OCI-LY1 (cell line): Measurements from ENCODE around the gene OAF.
"Not testable (repeated sequence)": the region's sequence is repeated elsewhere in the genome, so short reads cannot be mapped to it uniquely, and the experiment has no call there.

Source experiments
- EZH2 ChIP-seq: fragments of 200-600 bp; sonication (generic), shearing (Covaris generic); IDR thresholded peaks from 2 replicates; pipeline ENCODE4 v1.8.0; 2017; ENCODE audit warnings: borderline replicate concordance, mixed run types, mild to moderate bottlenecking, antibody characterized with exemption, low read length, moderate library complexity, mixed read lengths
- TF ChIP-seq, protein P1 (sequence below): fragments of 200-600 bp; sonication (generic), shearing (Covaris generic); IDR thresholded peaks from 2 replicates; pipeline ENCODE4 v1.5.1; 2017; ENCODE audit warnings: mild to moderate bottlenecking, antibody characterized with exemption, low read length, moderate library complexity, mixed read lengths

DNA sequence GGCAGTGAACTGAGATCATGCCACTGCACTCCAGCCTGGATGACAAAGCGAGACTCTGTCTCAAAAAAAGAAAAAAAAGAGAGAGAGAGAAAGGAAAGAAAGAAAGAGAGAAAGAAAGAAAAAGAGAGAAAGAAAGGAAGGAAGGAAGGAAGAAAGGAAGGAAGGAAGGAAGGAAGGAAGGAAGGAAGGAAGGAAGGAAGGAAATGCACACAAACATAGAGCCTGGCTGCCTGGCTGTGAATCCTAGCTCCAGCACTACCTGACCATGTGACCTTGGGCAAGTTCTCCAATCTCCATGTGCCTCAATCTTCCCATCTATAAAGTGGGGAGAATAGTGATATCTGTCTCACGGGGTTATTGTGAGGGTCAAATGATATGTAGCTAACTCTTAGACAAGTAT, 63.1 kb downstream of the OAF start:
- TF ChIP-seq, protein P1, sequence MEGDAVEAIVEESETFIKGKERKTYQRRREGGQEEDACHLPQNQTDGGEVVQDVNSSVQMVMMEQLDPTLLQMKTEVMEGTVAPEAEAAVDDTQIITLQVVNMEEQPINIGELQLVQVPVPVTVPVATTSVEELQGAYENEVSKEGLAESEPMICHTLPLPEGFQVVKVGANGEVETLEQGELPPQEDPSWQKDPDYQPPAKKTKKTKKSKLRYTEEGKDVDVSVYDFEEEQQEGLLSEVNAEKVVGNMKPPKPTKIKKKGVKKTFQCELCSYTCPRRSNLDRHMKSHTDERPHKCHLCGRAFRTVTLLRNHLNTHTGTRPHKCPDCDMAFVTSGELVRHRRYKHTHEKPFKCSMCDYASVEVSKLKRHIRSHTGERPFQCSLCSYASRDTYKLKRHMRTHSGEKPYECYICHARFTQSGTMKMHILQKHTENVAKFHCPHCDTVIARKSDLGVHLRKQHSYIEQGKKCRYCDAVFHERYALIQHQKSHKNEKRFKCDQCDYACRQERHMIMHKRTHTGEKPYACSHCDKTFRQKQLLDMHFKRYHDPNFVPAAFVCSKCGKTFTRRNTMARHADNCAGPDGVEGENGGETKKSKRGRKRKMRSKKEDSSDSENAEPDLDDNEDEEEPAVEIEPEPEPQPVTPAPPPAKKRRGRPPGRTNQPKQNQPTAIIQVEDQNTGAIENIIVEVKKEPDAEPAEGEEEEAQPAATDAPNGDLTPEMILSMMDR: not testable (repeated sequence)
- not testable (repeated sequence) for TF ChIP-seq EZH2
